ENCODE measurements around the gene LCA5L. TPM values are rescaled to one million over a fixed set of nuclear protein-coding genes. Genes with fewer than 3 reads are reported as not detected.
A peak's percentile ranks its signal among the peaks of the same experiment; 100 is the strongest.

Gene LCA5L
- total and polyA plus RNA-seq, 12 donors, result 0.21 to 2.1 (median 0.78) TPM

DNA sequence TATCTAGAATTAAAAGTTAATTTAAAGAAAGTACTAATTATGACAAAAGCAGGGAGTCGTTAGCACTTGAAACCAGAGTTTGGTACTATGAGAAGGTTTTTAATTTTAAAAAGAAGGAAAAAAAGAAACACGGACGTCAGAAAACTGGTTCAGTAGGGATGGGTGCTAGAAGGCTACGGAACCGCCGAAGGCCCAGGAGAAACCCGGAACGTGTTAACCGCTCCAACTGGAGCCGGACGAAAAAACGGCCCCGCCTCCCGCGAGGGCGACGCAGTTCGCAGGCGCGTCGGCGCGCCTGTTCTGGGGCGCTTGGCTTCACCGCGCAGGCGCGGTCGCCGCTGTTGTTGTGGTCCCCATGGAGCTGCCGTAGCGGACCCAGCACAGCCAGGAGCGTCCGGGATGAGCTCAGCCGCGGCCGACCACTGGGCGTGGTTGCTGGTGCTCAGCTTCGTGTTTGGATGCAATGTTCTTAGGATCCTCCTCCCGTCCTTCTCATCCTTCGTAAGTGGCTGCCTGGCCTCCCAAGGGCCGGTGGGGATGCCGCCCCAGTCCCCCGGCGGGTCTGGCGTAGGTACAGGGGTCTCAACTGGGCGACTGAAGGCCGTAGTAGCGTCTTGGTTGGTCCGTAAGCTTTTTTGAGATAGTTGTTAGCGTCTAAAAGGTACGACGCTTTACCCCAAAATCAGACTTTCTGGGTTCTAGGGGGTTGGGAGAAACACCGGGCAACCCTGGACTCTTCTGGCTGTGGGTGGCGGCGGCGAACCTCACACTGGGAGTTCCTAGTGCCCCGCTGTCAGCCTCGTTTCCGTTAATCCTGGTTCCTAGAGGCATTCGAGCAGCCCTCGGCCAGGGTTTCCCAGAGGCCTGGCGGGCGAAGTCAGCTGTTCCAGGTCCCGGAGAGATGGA, 65.3 kb downstream of the LCA5L start:
- WGBS, 2 donors, result 0 to 1% methylated on average over 65 of the region's 65 CpGs
- peaks cover 3 to 29% (median 15%) of the 10 kb centered on the region in 9 donors for H3K4me1 ChIP-seq
- intact Hi-C loops (cut with DNase I), result loop anchor here in 7 of 10 donors (2.0 to 10.0 kb wide), 6 partner anchors 31 to 195 kb away; partner anchors contain the start of genes HMGN1 (in 4 of the 7), BRWD1 (in 2 of the 7) and PSMG1 (in 2 of the 7)
- peak overlapping the region; percentile 38 to 94 (median 90) for H3K27ac ChIP-seq
- no peak for TF ChIP-seq CTCF (IDR thresholded peaks at IDR 0.05)
- ATAC-seq (peak; percentile 99 to 100 (median 99)), DNase-seq (peak; percentile 95 to 98)
- no peaks in the 10 kb centered on the region for H3K9me3 ChIP-seq
- peaks cover 0 to under 1% (median 0%) of the 10 kb centered on the region in 9 donors for H3K36me3 ChIP-seq
- no peaks in the 10 kb centered on the region for H3K27me3 ChIP-seq
- H3K4me3 ChIP-seq, result peak overlapping the region; percentile 63 to 95 (median 76)

GRCh38 chr21:39377444-39378050, 68.0 kb downstream of the LCA5L start:
- Histone ChIP-seq H3K27me3 (no peaks in the 10 kb centered on the region), H3K27ac (peak overlapping the region in 2 of 10 donors; percentile 24 to 46), H3K9me3 (no peaks in the 10 kb centered on the region), H3K4me1 (peaks cover 3 to 29% (median 15%) of the 10 kb centered on the region in 9 donors), H3K36me3 (no peaks in the 10 kb centered on the region), H3K4me3 (no peak overlapping the region)
- peak in 1 of 9 donors; percentile 14 for TF ChIP-seq CTCF (IDR thresholded peaks at IDR 0.05)
- 61 to 62% methylated on average over 7 of the region's 7 CpGs for WGBS, 2 donors
- no peak for DNase-seq
- intact Hi-C loops (cut with DNase I), result no loop called here
- ATAC-seq, result no peak

GRCh38 chr21:39375446-39375845, 70.1 kb downstream of the LCA5L start:
- intact Hi-C loops (cut with DNase I), result no loop called here
- Histone ChIP-seq H3K27me3 (no peaks in the 10 kb centered on the region), H3K27ac (no peak overlapping the region), H3K4me1 (peaks cover 0 to 20% (median 5%) of the 10 kb centered on the region in 9 donors), H3K36me3 (no peaks in the 10 kb centered on the region), H3K9me3 (no peaks in the 10 kb centered on the region), H3K4me3 (no peak overlapping the region)
- no peak for ATAC-seq
- 75 to 92% methylated on average over 2 of the region's 2 CpGs for WGBS, 2 donors
- no peak for TF ChIP-seq CTCF (IDR thresholded peaks at IDR 0.05)
- DNase-seq, result no peak

DNA sequence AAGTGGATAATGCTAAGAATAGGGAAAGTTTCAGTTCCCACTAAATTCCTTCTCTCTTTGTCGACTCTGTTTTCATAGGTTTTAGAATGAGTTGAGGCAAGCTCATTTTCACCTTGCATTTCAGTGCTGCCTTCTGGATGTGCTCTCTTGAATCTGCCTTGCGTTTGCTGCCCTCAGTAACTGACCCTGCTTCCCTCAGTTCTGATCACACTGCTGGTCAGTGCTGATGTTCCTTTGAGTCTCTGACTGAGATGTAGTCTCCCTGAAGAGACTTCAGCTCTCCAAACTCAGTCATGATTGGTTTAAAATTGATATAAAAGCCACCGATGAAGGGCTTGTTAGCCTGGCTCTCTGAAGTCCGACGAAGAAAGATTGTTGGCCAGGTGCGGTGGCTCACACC, 71.5 kb downstream of the LCA5L start:
- H3K9me3 ChIP-seq, result no peaks in the 10 kb centered on the region
- peaks cover 0 to 14% (median 0%) of the 10 kb centered on the region in 9 donors for H3K4me1 ChIP-seq
- 75 to 81% methylated on average over 6 of the region's 6 CpGs for WGBS, 2 donors
- H3K27me3 ChIP-seq, result no peaks in the 10 kb centered on the region
- no peak for TF ChIP-seq CTCF (IDR thresholded peaks at IDR 0.05)
- H3K36me3 ChIP-seq, result no peaks in the 10 kb centered on the region
- H3K27ac ChIP-seq, result no peak overlapping the region
- ATAC-seq (no peak), DNase-seq (no peak)
- intact Hi-C loops (cut with DNase I), result no loop called here
- H3K4me3 ChIP-seq, result no peak overlapping the region
